ENCODE measurements around the gene TWNK.

Gene TWNK

GRCh38 chr10:101000915-101001658 lies 13.7 kb downstream of the TWNK start:
- peak; percentile 90 for DNase-seq (ENCODE audit: low read depth)
- peak overlapping the region; percentile 88 for H3K4me3 ChIP-seq (ENCODE audit: low read length)
- TF ChIP-seq CTCF (conservative IDR thresholded peaks at IDR 0.05; ENCODE audit: low read length), result no peak; the same call in 1 of the 2 replicates

GRCh38 chr10:101001659-101002035 lies 14.3 kb downstream of the TWNK start:
- peak overlapping the region; percentile 88 for H3K4me3 ChIP-seq (ENCODE audit: low read length)
- no peak for DNase-seq (ENCODE audit: low read depth)
- TF ChIP-seq CTCF (conservative IDR thresholded peaks at IDR 0.05; ENCODE audit: low read length), result 0 out of 2 replicates have a peak, but pooled peaks have one; percentile 11

GRCh38 chr10:101002456-101002855 lies 15.1 kb downstream of the TWNK start:
- no peak overlapping the region; the same call in 1 of the 2 replicates for H3K4me3 ChIP-seq (ENCODE audit: low read length)
- no peak for DNase-seq (ENCODE audit: low read depth)
- no peak for TF ChIP-seq CTCF (conservative IDR thresholded peaks at IDR 0.05; ENCODE audit: low read length)

- DNase-seq (ENCODE audit: low read depth), result no peak
- H3K4me3 ChIP-seq (ENCODE audit: low read length), result no peak overlapping the region
- no peak for TF ChIP-seq CTCF (conservative IDR thresholded peaks at IDR 0.05; ENCODE audit: low read length)
These were observed 16.4 kb downstream of the TWNK start for GRCh38 chr10:101003639-101004206.

GRCh38 chr10:101005361-101005760 lies 18.0 kb downstream of the TWNK start:
- TF ChIP-seq CTCF (conservative IDR thresholded peaks at IDR 0.05; ENCODE audit: low read length), result no peak
- no peak overlapping the region for H3K4me3 ChIP-seq (ENCODE audit: low read length)
- DNase-seq (ENCODE audit: low read depth), result no peak

GRCh38 chr10:101005869-101006567 lies 18.7 kb downstream of the TWNK start:
- TF ChIP-seq CTCF (conservative IDR thresholded peaks at IDR 0.05; ENCODE audit: low read length), result no peak

More at GRCh38 chr10:101005869-101006567, 18.7 kb downstream of the TWNK start:
- H3K4me3 ChIP-seq (ENCODE audit: low read length), result no peak overlapping the region
- no peak for DNase-seq (ENCODE audit: low read depth)

All from AG10803 (cell line).